C4-2B (cell line): ENCODE data around the gene MLLT3.

Source experiments
- CTCF ChIP-seq: fragments of 450-650 bp; conservative IDR thresholded peaks from 2 replicates; pipeline ENCODE4 v1.5.1; 2017; ENCODE audit warnings: mild to moderate bottlenecking
- ZFX ChIP-seq: fragments of 450-650 bp; IDR thresholded peaks from 2 replicates; pipeline ENCODE4 v1.6.1; 2017

GRCh38 chr9:20427359-20427758, 194.9 kb downstream of the MLLT3 start:
- TF ChIP-seq CTCF (no peak), ZFX (no peak)
